OCI-LY7 (cell line): Measurements from ENCODE around the gene RINL. TPM values are rescaled to one million over a fixed set of nuclear protein-coding genes. Genes with fewer than 3 reads are reported as not detected.

Experiments
- BruUV-seq: library from RNA; stranded (reverse); fragments of 400-500 nt; replicated peaks from 2 replicates; lab custom pipeline; 2021; lab: Mats Ljungman, UMichigan
- CTCF ChIA-PET: fragments of 300-600 bp; sonication (Branson Sonifier 250); formaldehyde crosslinking; loops from one replicate; lab custom pipeline; 2022; ENCODE audit warnings: antibody characterized with exemption; ENCODE audit not compliant: unreplicated experiment; lab: Charles Lee
- POLR2A ChIA-PET: fragments of 300-600 bp; sonication (Branson Sonifier 250); formaldehyde crosslinking; loops from one replicate; lab custom pipeline; 2022; ENCODE audit warnings: antibody characterized with exemption; lab: Charles Lee
- DNase-seq: peaks from one replicate; pipeline ENCODE4 v3.0.0-alpha.2; 2015; ENCODE audit warnings: low spot score
- H2AFZ ChIP-seq: fragments of 200-600 bp; sonication (generic), shearing (Covaris generic); 2 replicates; pipeline ENCODE4 v1.6.1; 2014; ENCODE audit warnings: mild to moderate bottlenecking, antibody characterized with exemption, low read length, moderate library complexity
- H3K27ac ChIP-seq: fragments of 200-600 bp; sonication (generic); 2 replicates; pipeline ENCODE4 v1.5.1; 2014; ENCODE audit warnings: mixed run types, low read depth, mild to moderate bottlenecking, moderate library complexity, low read length, inconsistent platforms; ENCODE audit not compliant: poor library complexity, severe bottlenecking
- H3K36me3 ChIP-seq: fragments of 200-600 bp; sonication (generic); 2 replicates; pipeline ENCODE4 v1.6.1; 2014; ENCODE audit warnings: mild to moderate bottlenecking, antibody characterized with exemption, low read length, moderate library complexity, mixed read lengths; ENCODE audit not compliant: insufficient read depth
- H3K4me1 ChIP-seq: fragments of 200-600 bp; sonication (generic); 2 replicates; pipeline ENCODE4 v1.5.1; 2014; ENCODE audit warnings: mild to moderate bottlenecking, low read length; ENCODE audit not compliant: insufficient read depth, poor library complexity, severe bottlenecking
- H3K4me2 ChIP-seq: fragments of 200-600 bp; sonication (generic); 2 replicates; pipeline ENCODE4 v1.6.1; 2014; ENCODE audit warnings: mild to moderate bottlenecking, low read length
- H3K4me3 ChIP-seq: fragments of 200-600 bp; sonication (generic); 2 replicates; pipeline ENCODE4 v1.5.1; 2014; ENCODE audit warnings: mild to moderate bottlenecking, low read depth, low read length; ENCODE audit not compliant: poor library complexity, severe bottlenecking
- H3K79me2 ChIP-seq: fragments of 200-600 bp; sonication (generic); 2 replicates; pipeline ENCODE4 v1.6.1; 2016; ENCODE audit warnings: low read depth, mild to moderate bottlenecking, low read length, moderate library complexity, mixed read lengths; ENCODE audit not compliant: insufficient read depth
- H3K9me2 ChIP-seq: fragments of 200-600 bp; sonication (generic); 2 replicates; pipeline ENCODE4 v1.6.1; 2016; ENCODE audit warnings: mild to moderate bottlenecking, low read length, mixed read lengths; ENCODE audit not compliant: insufficient read depth
- H3K9me3 ChIP-seq: fragments of 200-600 bp; sonication (generic); 2 replicates; pipeline ENCODE4 v1.6.1; 2014; ENCODE audit warnings: mild to moderate bottlenecking, mixed run types, low read length, mixed read lengths
- H4K20me1 ChIP-seq: fragments of 200-600 bp; sonication (generic); 2 replicates; pipeline ENCODE4 v1.6.1; 2014; ENCODE audit warnings: mild to moderate bottlenecking, antibody characterized with exemption, low read length, moderate library complexity, mixed read lengths; ENCODE audit not compliant: insufficient read depth
- CTCF ChIP-seq: fragments of 200-600 bp; sonication (generic); conservative IDR thresholded peaks from 2 replicates; pipeline ENCODE4 v1.5.1; 2014; ENCODE audit warnings: mild to moderate bottlenecking, antibody characterized with exemption, low read length, moderate library complexity, mixed read lengths
- EZH2phosphoT487 ChIP-seq: fragments of 200-600 bp; sonication (generic); IDR thresholded peaks from 2 replicates; pipeline ENCODE4 v1.6.1; 2018; ENCODE audit warnings: low read depth, borderline replicate concordance, mild to moderate bottlenecking, mixed run types, antibody characterized with exemption, low read length, moderate library complexity, mixed read lengths
- intact Hi-C: fragments of 100-400 bp; cut with micrococcal nuclease; formaldehyde crosslinking; loops from one replicate; pipeline ENCODE4 v1.10.0; 2022; ENCODE audit not compliant: unreplicated experiment
- total RNA-seq, 2 experiments: library from RNA; depleted of rRNA in 1 of 2; stranded (reverse); fragments of >200 nt in 1 of 2; shearing (Covaris generic) in 1 of 2; gene quantifications; 2 replicates each; pipeline ENCODE4 v1.2.3, GENCODE V29; 2014 to 2022

RINL gene
- total RNA-seq, 2 experiments from 2014 or later = 26.3 to 42.1 TPM

- TF ChIP-seq EZH2phosphoT487 (no peak), CTCF (no peak)
- no peak overlapping the region for H3K4me2 ChIP-seq
- intact Hi-C loops = no loop called here
- CTCF ChIA-PET = no interaction called here
- H3K36me3 ChIP-seq = peaks cover 4% of the 10 kb centered on the region; the same call in 1 of the 2 replicates
- BruUV-seq = no TSS peak
- H3K9me3 ChIP-seq = no peaks in the 10 kb centered on the region
- H3K27ac ChIP-seq = no peak overlapping the region
- H3K4me3 ChIP-seq = no peak overlapping the region
- DNase-seq = no peak
- no peak overlapping the region for H2AFZ ChIP-seq
- no peaks in the 10 kb centered on the region for H3K4me1 ChIP-seq
- H4K20me1 ChIP-seq = no peaks in the 10 kb centered on the region
- H3K79me2 ChIP-seq = no peaks in the 10 kb centered on the region
- POLR2A ChIA-PET = no interaction called here
- H3K9me2 ChIP-seq = no peaks in the 10 kb centered on the region
Measured at GRCh38 chr19:38891771-38892170, 13.7 kb upstream of the RINL start.

DNA sequence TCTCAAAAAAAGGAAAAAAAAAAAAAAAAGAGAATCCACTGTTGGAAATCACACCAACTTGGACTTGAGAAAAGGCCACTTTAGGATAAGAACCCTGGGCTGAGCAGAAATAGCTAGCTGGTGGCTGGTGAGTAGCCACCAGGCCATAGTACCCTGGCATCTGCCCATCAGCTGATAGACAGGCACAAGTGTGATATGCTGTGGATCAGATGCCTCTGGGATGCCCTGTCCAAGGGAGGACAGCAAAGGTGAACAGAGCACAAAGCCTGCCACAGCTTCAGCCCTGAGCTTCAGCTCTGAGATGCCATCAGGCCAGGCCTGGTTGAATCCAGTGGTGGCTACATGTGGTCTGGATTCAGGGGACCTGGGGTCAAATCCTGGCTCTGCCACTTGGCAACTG lies 12.6 kb upstream of the RINL start:
- no peaks in the 10 kb centered on the region for H3K9me2 ChIP-seq
- CTCF ChIA-PET = no interaction called here
- no peaks in the 10 kb centered on the region for H3K79me2 ChIP-seq
- no peaks in the 10 kb centered on the region for H3K9me3 ChIP-seq
- H2AFZ ChIP-seq = no peak overlapping the region
- DNase-seq = no peak
- no peak overlapping the region for H3K4me2 ChIP-seq
- H3K36me3 ChIP-seq = peaks cover 4% of the 10 kb centered on the region; the same call in 1 of the 2 replicates
- H4K20me1 ChIP-seq = no peaks in the 10 kb centered on the region
- TF ChIP-seq EZH2phosphoT487 = no peak
- TF ChIP-seq CTCF = no peak
- H3K4me1 ChIP-seq = no peaks in the 10 kb centered on the region
- no TSS peak for BruUV-seq
- no peak overlapping the region for H3K27ac ChIP-seq
- POLR2A ChIA-PET = no interaction called here
- intact Hi-C loops = no loop called here
- H3K4me3 ChIP-seq = no peak overlapping the region

DNA sequence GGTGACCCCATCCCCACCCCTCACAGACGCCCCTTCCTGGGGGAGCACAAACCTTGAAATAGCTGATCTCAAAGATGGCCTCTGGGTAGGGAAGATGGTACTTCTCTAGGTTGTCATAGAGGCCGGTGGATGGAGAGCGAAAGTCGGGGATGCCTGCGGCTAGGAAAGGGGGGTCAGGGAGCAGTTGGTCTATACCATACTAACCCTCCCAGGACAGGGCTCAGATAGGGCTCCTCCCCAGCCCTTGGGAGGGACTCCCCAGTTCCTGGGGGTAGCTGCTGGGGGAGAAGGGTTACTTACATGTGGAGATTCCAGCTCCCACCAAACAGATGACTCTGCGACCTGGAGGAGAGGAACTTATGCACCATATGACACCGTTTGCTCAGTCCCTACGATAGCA lies 11.7 kb upstream of the RINL start:
- CTCF ChIA-PET = no interaction called here
- no peaks in the 10 kb centered on the region for H3K9me3 ChIP-seq
- peaks cover 4% of the 10 kb centered on the region; the same call in 1 of the 2 replicates for H3K36me3 ChIP-seq
- no peak overlapping the region for H3K4me2 ChIP-seq
- intact Hi-C loops = loop anchor here (5.0 kb wide), 2 partner anchors 38 to 123 kb away; no protein-coding TSS in a partner anchor
- BruUV-seq = no TSS peak
- H2AFZ ChIP-seq = no peak overlapping the region
- no peaks in the 10 kb centered on the region for H3K79me2 ChIP-seq
- H3K4me1 ChIP-seq = no peaks in the 10 kb centered on the region
- H3K27ac ChIP-seq = no peak overlapping the region
- TF ChIP-seq CTCF (no peak), EZH2phosphoT487 (no peak)
- H4K20me1 ChIP-seq = no peaks in the 10 kb centered on the region
- H3K9me2 ChIP-seq = no peaks in the 10 kb centered on the region
- H3K4me3 ChIP-seq = no peak overlapping the region
- DNase-seq = no peak
- POLR2A ChIA-PET = no interaction called here
